ENCODE results near the gene ELOVL6.

GRCh38 chr4:110211007-110211769 is 12.8 kb upstream of the ELOVL6 start:
- TF ChIP-seq CTCF (IDR thresholded peaks at IDR 0.05; ENCODE audit: poor library complexity, severe bottlenecking) (peak; percentile 60), SMC3 (conservative IDR thresholded peaks at IDR 0.05; ENCODE audit: poor library complexity) (peak; percentile 20), EZH2 (IDR thresholded peaks at IDR 0.05; ENCODE audit: borderline replicate concordance, insufficient read depth, low read length, poor library complexity, severe bottlenecking) (no peak)
